Measurements from ENCODE around the gene DCAF7. TPM values are rescaled to one million over a fixed set of nuclear protein-coding genes. Genes with fewer than 3 reads are reported as not detected.

The DCAF7 gene, protein sequence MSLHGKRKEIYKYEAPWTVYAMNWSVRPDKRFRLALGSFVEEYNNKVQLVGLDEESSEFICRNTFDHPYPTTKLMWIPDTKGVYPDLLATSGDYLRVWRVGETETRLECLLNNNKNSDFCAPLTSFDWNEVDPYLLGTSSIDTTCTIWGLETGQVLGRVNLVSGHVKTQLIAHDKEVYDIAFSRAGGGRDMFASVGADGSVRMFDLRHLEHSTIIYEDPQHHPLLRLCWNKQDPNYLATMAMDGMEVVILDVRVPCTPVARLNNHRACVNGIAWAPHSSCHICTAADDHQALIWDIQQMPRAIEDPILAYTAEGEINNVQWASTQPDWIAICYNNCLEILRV
- total RNA-seq: 26.7 and 30.4 TPM in 2 replicates

DNA sequence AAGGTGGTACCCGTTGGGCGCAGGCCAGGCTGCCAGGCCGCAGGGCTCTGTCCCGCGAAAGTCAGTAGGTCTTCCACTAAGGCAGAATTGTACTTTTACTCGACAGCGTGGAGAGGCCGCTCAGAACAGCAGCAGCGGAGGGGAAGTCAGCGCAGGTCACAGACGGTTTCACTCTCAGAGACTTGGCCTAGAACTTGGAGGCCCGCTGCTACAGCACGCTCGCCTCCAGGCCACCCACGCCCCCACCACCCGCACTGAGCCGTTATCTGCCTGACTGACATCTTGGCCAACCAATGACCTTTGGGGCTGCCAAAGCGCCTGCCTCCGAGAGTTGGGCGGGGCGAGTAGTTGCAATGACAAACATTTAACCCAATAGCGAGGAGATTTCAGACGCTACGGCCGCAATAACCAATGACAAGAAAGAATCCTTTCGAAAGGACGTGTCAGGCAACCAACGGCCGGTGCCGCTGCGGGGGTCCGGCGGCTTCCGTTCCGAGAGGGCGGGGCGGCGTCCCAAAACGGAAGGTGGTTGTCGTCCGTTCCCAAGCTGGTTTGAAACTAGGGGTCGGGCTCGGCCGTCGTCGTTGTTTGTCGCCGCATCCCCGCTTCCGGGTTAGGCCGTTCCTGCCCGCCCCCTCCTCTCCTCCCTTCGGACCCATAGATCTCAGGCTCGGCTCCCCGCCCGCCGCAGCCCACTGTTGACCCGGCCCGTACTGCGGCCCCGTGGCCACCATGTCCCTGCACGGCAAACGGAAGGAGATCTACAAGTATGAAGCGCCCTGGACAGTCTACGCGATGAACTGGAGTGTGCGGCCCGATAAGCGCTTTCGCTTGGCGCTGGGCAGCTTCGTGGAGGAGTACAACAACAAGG is at the start of gene DCAF7:
Gene DCAF7 (plus strand): TSS at position 532 of the 871 bp plus-strand sequence. CDS start 201 bp downstream, at position 733.

DNA sequence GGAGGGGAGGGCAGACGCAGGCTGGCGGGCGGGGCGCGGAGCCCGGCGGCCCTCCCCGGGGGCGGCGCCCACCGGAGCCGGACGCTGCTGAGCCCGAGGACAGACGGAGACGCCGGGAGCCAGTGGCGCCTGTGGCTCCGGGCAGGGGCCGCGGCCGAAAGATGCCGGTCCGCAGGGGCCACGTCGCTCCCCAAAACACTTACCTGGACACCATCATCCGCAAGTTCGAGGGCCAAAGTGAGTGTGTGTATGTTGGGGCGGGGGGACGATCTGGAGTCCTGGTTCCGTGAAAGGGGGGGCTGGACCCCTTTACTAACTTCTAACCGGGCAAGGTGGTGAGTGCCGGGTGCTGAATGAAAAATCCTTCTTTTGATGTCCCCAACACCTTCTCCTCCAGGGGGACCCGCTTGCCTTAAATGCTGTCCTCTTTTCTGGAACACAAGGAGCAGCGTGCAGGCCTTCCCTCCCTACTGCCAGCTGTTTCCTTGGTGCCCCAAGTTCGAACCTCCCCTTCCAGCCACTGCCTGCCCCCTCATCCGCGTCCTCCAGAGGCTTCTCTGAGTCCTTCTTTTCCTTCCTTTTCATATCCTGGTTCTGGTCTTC is 26.9 kb upstream of the DCAF7 start, which contains the start of gene KCNH6:
Gene KCNH6 (plus strand): TSS at position 106 of the 603 bp plus-strand sequence. CDS start 56 bp downstream, at position 162.

GRCh38 chr17:63600569-63601438 is 50.5 kb downstream of the DCAF7 start, which contains the start of gene TACO1:
Gene TACO1, plus strand, starts transcription at chr17:63600895. Its CDS starts 189 bp downstream, at chr17:63601084.

DNA sequence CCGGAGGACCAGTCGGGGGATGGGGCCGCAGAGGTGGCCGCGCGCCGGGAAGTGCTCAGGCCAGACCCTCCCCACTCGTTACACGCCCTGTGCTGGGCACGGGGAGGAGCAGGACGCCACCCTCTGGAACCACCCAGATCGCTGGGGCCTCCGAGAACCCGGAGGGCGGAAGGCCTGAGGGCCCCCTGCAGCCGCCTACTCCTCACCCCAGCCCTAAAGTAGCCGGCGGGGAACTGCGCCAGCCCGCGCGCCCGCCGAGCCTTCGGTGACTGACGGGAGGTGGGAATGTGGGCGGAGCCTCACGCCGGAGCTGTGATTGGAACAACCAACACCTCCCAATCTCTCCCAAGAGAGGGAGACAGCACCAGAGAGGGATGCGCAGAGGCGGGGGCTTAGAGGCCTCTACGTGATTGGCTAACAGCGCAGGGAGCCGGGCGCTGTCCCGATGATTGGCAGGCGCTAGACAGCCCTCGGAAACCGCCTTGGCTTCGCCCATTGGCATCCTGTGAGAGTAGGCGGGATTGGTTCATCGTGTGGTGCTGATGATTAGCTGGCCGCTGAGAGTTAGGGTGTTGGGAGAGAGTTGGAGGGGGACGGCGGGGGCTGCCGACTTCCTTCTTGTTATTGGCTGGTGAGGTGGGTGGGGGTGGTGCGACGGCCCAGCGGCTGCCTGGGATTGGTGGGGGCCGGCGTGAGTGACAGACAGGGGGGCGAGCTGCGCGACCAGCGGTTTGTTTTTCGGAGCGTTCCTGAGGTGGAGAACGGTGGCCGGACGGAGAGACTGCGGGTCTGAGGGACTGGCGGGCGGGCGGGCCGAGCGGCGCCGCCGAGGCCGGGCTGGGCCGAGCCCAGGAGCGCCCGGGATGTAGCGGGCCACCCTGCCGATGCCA is 71.7 kb downstream of the DCAF7 start, which contains the start of gene MAP3K3:
Gene MAP3K3 (plus strand): TSS at position 734 of the 890 bp plus-strand sequence. CDS start 343 bp downstream, outside the sequence.

Other genes with a start within 250 kb of the DCAF7 start
- gene CYB561, start 104.2 kb upstream of the DCAF7 start, total RNA-seq: 34.9 and 36.4 TPM in 2 replicates
- 3.5 and 3.8 TPM in 2 replicates for gene ACE, start 73.4 kb upstream of the DCAF7 start, total RNA-seq
- not detected in 2 replicates for gene KCNH6, start 27.1 kb upstream of the DCAF7 start, total RNA-seq
- 11.7 and 14.1 TPM in 2 replicates for gene TACO1, start 50.4 kb downstream of the DCAF7 start, total RNA-seq
- 42.1 and 43.8 TPM in 2 replicates for gene MAP3K3, start 71.9 kb downstream of the DCAF7 start, total RNA-seq
- 4.9 and 9.0 TPM in 2 replicates for gene LIMD2, start 149.6 kb downstream of the DCAF7 start, total RNA-seq
- 23.7 and 25.8 TPM in 2 replicates for gene STRADA, start 191.3 kb downstream of the DCAF7 start, total RNA-seq
- gene CCDC47, start 223.1 kb downstream of the DCAF7 start, total RNA-seq: 89.7 and 94.5 TPM in 2 replicates
- 66.3 and 76.8 TPM in 2 replicates for gene DDX42, start 223.7 kb downstream of the DCAF7 start, total RNA-seq